Lower leg skin (tissue), 3 donors: ENCODE measurements around the gene MICAL2.

Source experiments
- POLR2A ChIP-seq, 2 donors: fragments of 450-650 bp; IDR thresholded peaks; one replicate each; pipeline ENCODE4 v1.6.1; 2016 to 2017; ENCODE audit warnings: antibody characterized with exemption in 2 of 2, mild to moderate bottlenecking in 1 of 2, moderate library complexity in 1 of 2
- TF ChIP-seq, protein P1 (sequence below), 3 donors: fragments of 450-650 bp; IDR thresholded peaks; one replicate each; pipeline ENCODE4 v1.5.1; 2016; ENCODE audit warnings: antibody characterized with exemption in 3 of 3, mild to moderate bottlenecking in 3 of 3, moderate library complexity in 2 of 3

- no peak for TF ChIP-seq POLR2A (IDR thresholded peaks at IDR 0.05)
- TF ChIP-seq, protein P1, sequence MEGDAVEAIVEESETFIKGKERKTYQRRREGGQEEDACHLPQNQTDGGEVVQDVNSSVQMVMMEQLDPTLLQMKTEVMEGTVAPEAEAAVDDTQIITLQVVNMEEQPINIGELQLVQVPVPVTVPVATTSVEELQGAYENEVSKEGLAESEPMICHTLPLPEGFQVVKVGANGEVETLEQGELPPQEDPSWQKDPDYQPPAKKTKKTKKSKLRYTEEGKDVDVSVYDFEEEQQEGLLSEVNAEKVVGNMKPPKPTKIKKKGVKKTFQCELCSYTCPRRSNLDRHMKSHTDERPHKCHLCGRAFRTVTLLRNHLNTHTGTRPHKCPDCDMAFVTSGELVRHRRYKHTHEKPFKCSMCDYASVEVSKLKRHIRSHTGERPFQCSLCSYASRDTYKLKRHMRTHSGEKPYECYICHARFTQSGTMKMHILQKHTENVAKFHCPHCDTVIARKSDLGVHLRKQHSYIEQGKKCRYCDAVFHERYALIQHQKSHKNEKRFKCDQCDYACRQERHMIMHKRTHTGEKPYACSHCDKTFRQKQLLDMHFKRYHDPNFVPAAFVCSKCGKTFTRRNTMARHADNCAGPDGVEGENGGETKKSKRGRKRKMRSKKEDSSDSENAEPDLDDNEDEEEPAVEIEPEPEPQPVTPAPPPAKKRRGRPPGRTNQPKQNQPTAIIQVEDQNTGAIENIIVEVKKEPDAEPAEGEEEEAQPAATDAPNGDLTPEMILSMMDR (IDR thresholded peaks at IDR 0.05): no peak
Observed at GRCh38 chr11:12263141-12263693, 152.8 kb downstream of the MICAL2 start.
